GM23338 (cell line): ENCODE measurements around the gene HIPK1.

Source experiments
- CREB1 ChIP-seq: fragments of 250-450 bp; sonication (Bioruptor Pico); IDR thresholded peaks from 2 replicates; pipeline ENCODE4 v1.5.0; 2020; ENCODE audit warnings: low read depth, mild to moderate bottlenecking, moderate library complexity
- ETS1 ChIP-seq: IDR thresholded peaks from 2 replicates; pipeline ENCODE4 v1.6.1; 2016; ENCODE audit warnings: antibody characterized with exemption
- EZH2 ChIP-seq: fragments of 200-600 bp; sonication (generic); IDR thresholded peaks from one replicate; pipeline ENCODE4 v1.8.0; 2017; ENCODE audit warnings: antibody characterized with exemption, mild to moderate bottlenecking, low read depth; ENCODE audit not compliant: unreplicated experiment
- EZH2phosphoT487 ChIP-seq: fragments of 200-600 bp; sonication (generic); IDR thresholded peaks from one replicate; pipeline ENCODE4 v1.8.1; 2018; ENCODE audit warnings: antibody characterized with exemption; ENCODE audit not compliant: unreplicated experiment
- JUNB ChIP-seq: IDR thresholded peaks from one replicate; pipeline ENCODE4 v1.6.1; 2016; ENCODE audit warnings: antibody characterized with exemption; ENCODE audit not compliant: unreplicated experiment
- POLR2AphosphoS5 ChIP-seq: IDR thresholded peaks from 2 replicates; pipeline ENCODE4 v1.6.1; 2016; ENCODE audit warnings: antibody characterized with exemption, low read depth
- REST ChIP-seq: IDR thresholded peaks from one replicate; pipeline ENCODE4 v1.6.1; 2018; ENCODE audit warnings: antibody characterized with exemption; ENCODE audit not compliant: unreplicated experiment
- STAT1 ChIP-seq: IDR thresholded peaks from one replicate; pipeline ENCODE4 v1.6.1; 2016; ENCODE audit warnings: antibody characterized with exemption; ENCODE audit not compliant: unreplicated experiment
- ZNF114 ChIP-seq: fragments of 250-450 bp; sonication (Bioruptor Pico); IDR thresholded peaks from 2 replicates; pipeline ENCODE4 v1.5.0; 2020; ENCODE audit warnings: mild to moderate bottlenecking, moderate library complexity
- ZNF331 ChIP-seq: fragments of 250-450 bp; sonication (Bioruptor Pico); IDR thresholded peaks from 2 replicates; pipeline ENCODE4 v1.5.0; 2020; ENCODE audit warnings: low read depth, mild to moderate bottlenecking, moderate library complexity
- TF ChIP-seq, protein P1 (sequence below), 2 experiments: fragments of 200-600 bp in 1 of 2; sonication (generic) in 1 of 2; conservative IDR thresholded peaks; 2 replicates each; pipeline versions ENCODE4 v1.5.1 to v1.6.1; 2016 to 2017; ENCODE audit warnings: antibody characterized with exemption in 2 of 2, low read depth in 2 of 2, mild to moderate bottlenecking in 2 of 2, moderate library complexity in 1 of 2
- TF ChIP-seq, protein P2 (sequence below): fragments of 250-450 bp; sonication (Bioruptor Pico); IDR thresholded peaks from 2 replicates; pipeline ENCODE4 v1.5.0; 2020; ENCODE audit warnings: mild to moderate bottlenecking, moderate library complexity

- TF ChIP-seq POLR2AphosphoS5 (no peak), JUNB (no peak), EZH2 (no peak), REST (no peak), CREB1 (CRISPR knock-in tag) (no peak), EZH2phosphoT487 (no peak), ZNF331 (no peak), ETS1 (no peak), ZNF114 (CRISPR knock-in tag) (no peak), STAT1 (no peak)
- TF ChIP-seq, protein P1, sequence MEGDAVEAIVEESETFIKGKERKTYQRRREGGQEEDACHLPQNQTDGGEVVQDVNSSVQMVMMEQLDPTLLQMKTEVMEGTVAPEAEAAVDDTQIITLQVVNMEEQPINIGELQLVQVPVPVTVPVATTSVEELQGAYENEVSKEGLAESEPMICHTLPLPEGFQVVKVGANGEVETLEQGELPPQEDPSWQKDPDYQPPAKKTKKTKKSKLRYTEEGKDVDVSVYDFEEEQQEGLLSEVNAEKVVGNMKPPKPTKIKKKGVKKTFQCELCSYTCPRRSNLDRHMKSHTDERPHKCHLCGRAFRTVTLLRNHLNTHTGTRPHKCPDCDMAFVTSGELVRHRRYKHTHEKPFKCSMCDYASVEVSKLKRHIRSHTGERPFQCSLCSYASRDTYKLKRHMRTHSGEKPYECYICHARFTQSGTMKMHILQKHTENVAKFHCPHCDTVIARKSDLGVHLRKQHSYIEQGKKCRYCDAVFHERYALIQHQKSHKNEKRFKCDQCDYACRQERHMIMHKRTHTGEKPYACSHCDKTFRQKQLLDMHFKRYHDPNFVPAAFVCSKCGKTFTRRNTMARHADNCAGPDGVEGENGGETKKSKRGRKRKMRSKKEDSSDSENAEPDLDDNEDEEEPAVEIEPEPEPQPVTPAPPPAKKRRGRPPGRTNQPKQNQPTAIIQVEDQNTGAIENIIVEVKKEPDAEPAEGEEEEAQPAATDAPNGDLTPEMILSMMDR (conservative IDR thresholded peaks at IDR 0.05; ENCODE audit: low read depth in 2 of 2): no peak
- TF ChIP-seq, protein P2, sequence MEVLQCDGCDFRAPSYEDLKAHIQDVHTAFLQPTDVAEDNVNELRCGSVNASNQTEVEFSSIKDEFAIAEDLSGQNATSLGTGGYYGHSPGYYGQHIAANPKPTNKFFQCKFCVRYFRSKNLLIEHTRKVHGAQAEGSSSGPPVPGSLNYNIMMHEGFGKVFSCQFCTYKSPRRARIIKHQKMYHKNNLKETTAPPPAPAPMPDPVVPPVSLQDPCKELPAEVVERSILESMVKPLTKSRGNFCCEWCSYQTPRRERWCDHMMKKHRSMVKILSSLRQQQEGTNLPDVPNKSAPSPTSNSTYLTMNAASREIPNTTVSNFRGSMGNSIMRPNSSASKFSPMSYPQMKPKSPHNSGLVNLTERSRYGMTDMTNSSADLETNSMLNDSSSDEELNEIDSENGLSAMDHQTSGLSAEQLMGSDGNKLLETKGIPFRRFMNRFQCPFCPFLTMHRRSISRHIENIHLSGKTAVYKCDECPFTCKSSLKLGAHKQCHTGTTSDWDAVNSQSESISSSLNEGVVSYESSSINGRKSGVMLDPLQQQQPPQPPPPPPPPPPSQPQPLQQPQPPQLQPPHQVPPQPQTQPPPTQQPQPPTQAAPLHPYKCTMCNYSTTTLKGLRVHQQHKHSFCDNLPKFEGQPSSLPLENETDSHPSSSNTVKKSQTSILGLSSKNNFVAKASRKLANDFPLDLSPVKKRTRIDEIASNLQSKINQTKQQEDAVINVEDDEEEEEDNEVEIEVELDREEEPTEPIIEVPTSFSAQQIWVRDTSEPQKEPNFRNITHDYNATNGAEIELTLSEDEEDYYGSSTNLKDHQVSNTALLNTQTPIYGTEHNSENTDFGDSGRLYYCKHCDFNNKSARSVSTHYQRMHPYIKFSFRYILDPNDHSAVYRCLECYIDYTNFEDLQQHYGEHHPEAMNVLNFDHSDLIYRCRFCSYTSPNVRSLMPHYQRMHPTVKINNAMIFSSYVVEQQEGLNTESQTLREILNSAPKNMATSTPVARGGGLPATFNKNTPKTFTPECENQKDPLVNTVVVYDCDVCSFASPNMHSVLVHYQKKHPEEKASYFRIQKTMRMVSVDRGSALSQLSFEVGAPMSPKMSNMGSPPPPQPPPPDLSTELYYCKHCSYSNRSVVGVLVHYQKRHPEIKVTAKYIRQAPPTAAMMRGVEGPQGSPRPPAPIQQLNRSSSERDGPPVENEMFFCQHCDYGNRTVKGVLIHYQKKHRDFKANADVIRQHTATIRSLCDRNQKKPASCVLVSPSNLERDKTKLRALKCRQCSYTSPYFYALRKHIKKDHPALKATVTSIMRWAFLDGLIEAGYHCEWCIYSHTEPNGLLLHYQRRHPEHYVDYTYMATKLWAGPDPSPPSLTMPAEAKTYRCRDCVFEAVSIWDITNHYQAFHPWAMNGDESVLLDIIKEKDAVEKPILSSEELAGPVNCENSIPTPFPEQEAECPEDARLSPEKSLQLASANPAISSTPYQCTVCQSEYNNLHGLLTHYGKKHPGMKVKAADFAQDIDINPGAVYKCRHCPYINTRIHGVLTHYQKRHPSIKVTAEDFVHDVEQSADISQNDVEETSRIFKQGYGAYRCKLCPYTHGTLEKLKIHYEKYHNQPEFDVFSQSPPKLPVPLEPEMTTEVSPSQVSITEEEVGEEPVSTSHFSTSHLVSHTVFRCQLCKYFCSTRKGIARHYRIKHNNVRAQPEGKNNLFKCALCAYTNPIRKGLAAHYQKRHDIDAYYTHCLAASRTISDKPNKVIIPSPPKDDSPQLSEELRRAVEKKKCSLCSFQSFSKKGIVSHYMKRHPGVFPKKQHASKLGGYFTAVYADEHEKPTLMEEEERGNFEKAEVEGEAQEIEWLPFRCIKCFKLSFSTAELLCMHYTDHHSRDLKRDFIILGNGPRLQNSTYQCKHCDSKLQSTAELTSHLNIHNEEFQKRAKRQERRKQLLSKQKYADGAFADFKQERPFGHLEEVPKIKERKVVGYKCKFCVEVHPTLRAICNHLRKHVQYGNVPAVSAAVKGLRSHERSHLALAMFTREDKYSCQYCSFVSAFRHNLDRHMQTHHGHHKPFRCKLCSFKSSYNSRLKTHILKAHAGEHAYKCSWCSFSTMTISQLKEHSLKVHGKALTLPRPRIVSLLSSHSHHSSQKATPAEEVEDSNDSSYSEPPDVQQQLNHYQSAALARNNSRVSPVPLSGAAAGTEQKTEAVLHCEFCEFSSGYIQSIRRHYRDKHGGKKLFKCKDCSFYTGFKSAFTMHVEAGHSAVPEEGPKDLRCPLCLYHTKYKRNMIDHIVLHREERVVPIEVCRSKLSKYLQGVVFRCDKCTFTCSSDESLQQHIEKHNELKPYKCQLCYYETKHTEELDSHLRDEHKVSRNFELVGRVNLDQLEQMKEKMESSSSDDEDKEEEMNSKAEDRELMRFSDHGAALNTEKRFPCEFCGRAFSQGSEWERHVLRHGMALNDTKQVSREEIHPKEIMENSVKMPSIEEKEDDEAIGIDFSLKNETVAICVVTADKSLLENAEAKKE (CRISPR knock-in tag): no peak
These were observed 17.0 kb downstream of the HIPK1 start for GRCh38 chr1:113946112-113946511.
